HepG2 (cell line): ENCODE measurements around the gene NINJ2.

Source experiments
- CTCF ChIP-seq: sonication (generic); formaldehyde crosslinking; IDR thresholded peaks from 2 replicates; pipeline ENCODE4 v1.5.0; 2020; ENCODE audit warnings: mild to moderate bottlenecking, missing genetic modification reagents, moderate library complexity
- EZH2 ChIP-seq: conservative IDR thresholded peaks from 2 replicates; pipeline ENCODE4 v1.6.1; 2012; ENCODE audit warnings: mild to moderate bottlenecking, low read depth, low read length, moderate library complexity
- FOXP1 ChIP-seq, 2 experiments: fragments of 450-650 bp in 1 of 2; IDR thresholded peaks; 2 replicates each; pipeline ENCODE4 v1.6.1; 2017 to 2018; ENCODE audit warnings: antibody characterized with exemption in 1 of 2
- JUN ChIP-seq: sonication (generic); formaldehyde crosslinking; IDR thresholded peaks from 2 replicates; pipeline ENCODE4 v1.4.0; 2020; ENCODE audit warnings: mild to moderate bottlenecking, missing genetic modification reagents
- PAX8 ChIP-seq: sonication (generic); formaldehyde crosslinking; IDR thresholded peaks from 2 replicates; pipeline ENCODE4 v1.8.0; 2022; ENCODE audit warnings: mild to moderate bottlenecking, missing genetic modification reagents, borderline replicate concordance
- POLR2AphosphoS5 ChIP-seq: IDR thresholded peaks from 2 replicates; pipeline ENCODE4 v1.6.1; 2012; ENCODE audit warnings: low read depth, low read length

- TF ChIP-seq PAX8 (CRISPR knock-in tag): no peak
- TF ChIP-seq CTCF (CRISPR knock-in tag): no peak
- no peak for TF ChIP-seq POLR2AphosphoS5
- TF ChIP-seq JUN: no peak
- TF ChIP-seq EZH2: no peak
- no peak for TF ChIP-seq FOXP1 (IDR thresholded peaks at IDR 0.05)
- TF ChIP-seq FOXP1 (CRISPR knock-in tag; IDR thresholded peaks at IDR 0.05): no peak
Measured at GRCh38 chr12:543114-543451, 120.2 kb downstream of the NINJ2 start.
